ENCODE data around the gene CSRNP3. TPM values are rescaled to one million over a fixed set of nuclear protein-coding genes. Genes with fewer than 3 reads are reported as not detected.

The CSRNP3 gene
- total and polyA plus RNA-seq, 2 donors from 2014 or later = 3.3 to 6.4 TPM

GRCh38 chr2:165681841-165682240, 212.3 kb downstream of the CSRNP3 start:
- no peaks in the 10 kb centered on the region for H3K9me3 ChIP-seq (ENCODE audit: control insufficient read depth in 2 of 3, insufficient read depth in 1 of 3, low read length in 3 of 3)
- no peak overlapping the region for H3K4me3 ChIP-seq (ENCODE audit: low read length in 3 of 3)
- FAIRE-seq = no peak
- TF ChIP-seq CTCF (IDR thresholded peaks at IDR 0.05; ENCODE audit: borderline replicate concordance, extremely low read depth, insufficient read depth) = no peak
- H3K36me3 ChIP-seq (ENCODE audit: control insufficient read depth in 2 of 3, insufficient read depth in 3 of 3, low read length in 3 of 3) = peaks cover 0 to 12% (median 0%) of the 10 kb centered on the region in 3 donors
- H3K27ac ChIP-seq (ENCODE audit: low read depth in 2 of 2, low read length in 2 of 2) = peak overlapping the region in 1 of 2 donors; percentile 61
- H3K4me1 ChIP-seq (ENCODE audit: control insufficient read depth in 2 of 3, insufficient read depth in 2 of 3, low read depth in 1 of 3, low read length in 3 of 3) = no peaks in the 10 kb centered on the region
- peak in 2 of 5 donors; percentile 14 to 29 for DNase-seq
- intact Hi-C loops (cut with DNase I) = no loop called here
- no peaks in the 10 kb centered on the region for H3K27me3 ChIP-seq (ENCODE audit: control insufficient read depth, insufficient read depth, low read length)
- H3K9ac ChIP-seq (ENCODE audit: low read length in 3 of 3) = no peak overlapping the region

- intact Hi-C loops (cut with DNase I) = no loop called here
- H3K9me3 ChIP-seq (ENCODE audit: control insufficient read depth in 2 of 3, insufficient read depth in 1 of 3, low read length in 3 of 3) = no peaks in the 10 kb centered on the region
- FAIRE-seq = no peak
Measured at GRCh38 chr2:165682546-165682945, 213.0 kb downstream of the CSRNP3 start.

GRCh38 chr2:165686800-165687199, 217.3 kb downstream of the CSRNP3 start:
- Histone ChIP-seq H3K9ac (ENCODE audit: low read length in 3 of 3) (no peak overlapping the region), H3K27me3 (ENCODE audit: control insufficient read depth, insufficient read depth, low read length) (no peaks in the 10 kb centered on the region), H3K9me3 (ENCODE audit: control insufficient read depth in 2 of 3, insufficient read depth in 1 of 3, low read length in 3 of 3) (no peaks in the 10 kb centered on the region), H3K36me3 (ENCODE audit: control insufficient read depth in 2 of 3, insufficient read depth in 3 of 3, low read length in 3 of 3) (no peaks in the 10 kb centered on the region), H3K4me3 (ENCODE audit: low read length in 3 of 3) (no peak overlapping the region), H3K27ac (ENCODE audit: low read depth in 2 of 2, low read length in 2 of 2) (no peak overlapping the region), H3K4me1 (ENCODE audit: control insufficient read depth in 2 of 3, insufficient read depth in 2 of 3, low read depth in 1 of 3, low read length in 3 of 3) (no peaks in the 10 kb centered on the region)
- intact Hi-C loops (cut with DNase I) = no loop called here
- DNase-seq (no peak), FAIRE-seq (no peak)
- no peak for TF ChIP-seq CTCF (IDR thresholded peaks at IDR 0.05; ENCODE audit: borderline replicate concordance, extremely low read depth, insufficient read depth)

More at GRCh38 chr2:165682546-165682945, 213.0 kb downstream of the CSRNP3 start:
- TF ChIP-seq CTCF (IDR thresholded peaks at IDR 0.05; ENCODE audit: borderline replicate concordance, extremely low read depth, insufficient read depth) = no peak
- peaks cover 0 to 8% (median 0%) of the 10 kb centered on the region in 3 donors for H3K36me3 ChIP-seq (ENCODE audit: control insufficient read depth in 2 of 3, insufficient read depth in 3 of 3, low read length in 3 of 3)
- H3K4me1 ChIP-seq (ENCODE audit: control insufficient read depth in 2 of 3, insufficient read depth in 2 of 3, low read depth in 1 of 3, low read length in 3 of 3) = no peaks in the 10 kb centered on the region
- H3K27ac ChIP-seq (ENCODE audit: low read depth in 2 of 2, low read length in 2 of 2) = peak overlapping the region in 1 of 2 donors; percentile 61
- H3K27me3 ChIP-seq (ENCODE audit: control insufficient read depth, insufficient read depth, low read length) = no peaks in the 10 kb centered on the region
- H3K4me3 ChIP-seq (ENCODE audit: low read length in 3 of 3) = no peak overlapping the region
- DNase-seq = no peak
- H3K9ac ChIP-seq (ENCODE audit: low read length in 3 of 3) = no peak overlapping the region

- Histone ChIP-seq H3K27ac (ENCODE audit: low read depth in 2 of 2, low read length in 2 of 2) (no peak overlapping the region), H3K4me1 (ENCODE audit: control insufficient read depth in 2 of 3, insufficient read depth in 2 of 3, low read depth in 1 of 3, low read length in 3 of 3) (no peaks in the 10 kb centered on the region), H3K4me3 (ENCODE audit: low read length in 3 of 3) (no peak overlapping the region), H3K36me3 (ENCODE audit: control insufficient read depth in 2 of 3, insufficient read depth in 3 of 3, low read length in 3 of 3) (no peaks in the 10 kb centered on the region), H3K27me3 (ENCODE audit: control insufficient read depth, insufficient read depth, low read length) (no peaks in the 10 kb centered on the region), H3K9me3 (ENCODE audit: control insufficient read depth in 2 of 3, insufficient read depth in 1 of 3, low read length in 3 of 3) (no peaks in the 10 kb centered on the region), H3K9ac (ENCODE audit: low read length in 3 of 3) (no peak overlapping the region)
- FAIRE-seq (no peak), DNase-seq (peak in 1 of 5 donors; percentile 34)
- intact Hi-C loops (cut with DNase I) = no loop called here
- no peak for TF ChIP-seq CTCF (IDR thresholded peaks at IDR 0.05; ENCODE audit: borderline replicate concordance, extremely low read depth, insufficient read depth)
Measured at GRCh38 chr2:165687426-165688002, 218.0 kb downstream of the CSRNP3 start.
